GM08714 (cell line): ENCODE results near the gene TRIP6.
A peak's percentile ranks its signal among the peaks of the same experiment; 100 is the strongest.

ENCODE experiments used
- H3K4me3 ChIP-seq: fragments of 200-500 bp; sonication (Bioruptor generic); 2 replicates; pipeline ENCODE4 v1.5.1; 2014; ENCODE audit warnings: mild to moderate bottlenecking, low read length, inconsistent platforms
- ZNF274 ChIP-seq: IDR thresholded peaks from 2 replicates; pipeline ENCODE4 v1.6.1; 2012; ENCODE audit warnings: mild to moderate bottlenecking, low read depth, low read length

TRIP6 gene

DNA sequence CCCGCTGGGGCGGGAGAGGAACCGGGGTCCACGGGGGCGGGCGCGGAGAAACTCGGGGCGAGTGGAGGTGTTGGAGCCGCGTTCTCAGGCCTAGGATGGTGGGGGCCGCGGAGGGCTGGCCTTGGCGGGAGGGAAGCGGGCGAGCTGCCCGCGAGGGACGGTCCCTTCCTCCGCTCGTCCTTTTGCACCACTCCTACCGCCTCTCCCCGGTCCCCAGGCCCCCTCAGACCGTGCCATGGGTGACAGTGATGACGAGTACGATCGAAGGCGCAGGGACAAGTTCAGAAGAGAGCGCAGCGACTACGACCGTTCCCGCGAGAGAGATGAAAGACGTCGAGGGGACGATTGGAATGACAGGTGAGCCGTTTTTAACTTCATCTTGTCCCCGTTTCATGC lies 8.2 kb downstream of the TRIP6 start:
- TF ChIP-seq ZNF274, result no peak
- H3K4me3 ChIP-seq, result peak overlapping the region; percentile 97

DNA sequence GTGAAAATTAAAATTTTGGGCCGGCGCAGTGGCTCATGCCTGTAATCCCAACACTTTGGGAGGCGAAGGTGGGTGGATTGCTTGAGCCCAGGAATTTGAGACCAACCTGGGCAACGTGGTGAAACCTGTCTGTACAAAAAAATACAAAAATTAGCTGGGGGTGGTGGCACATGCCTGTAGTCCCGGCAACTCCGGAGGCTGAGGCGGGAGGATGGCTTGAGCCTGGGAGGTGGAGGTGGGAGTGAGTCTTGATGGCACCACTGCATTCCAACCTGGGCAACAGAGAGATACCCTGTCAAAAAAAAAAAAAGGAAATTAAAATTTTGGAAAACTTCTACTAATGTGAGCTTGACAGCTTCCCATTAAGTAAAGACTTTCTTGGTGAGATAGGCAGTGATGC lies 10.8 kb downstream of the TRIP6 start:
- no peak for TF ChIP-seq ZNF274

DNA sequence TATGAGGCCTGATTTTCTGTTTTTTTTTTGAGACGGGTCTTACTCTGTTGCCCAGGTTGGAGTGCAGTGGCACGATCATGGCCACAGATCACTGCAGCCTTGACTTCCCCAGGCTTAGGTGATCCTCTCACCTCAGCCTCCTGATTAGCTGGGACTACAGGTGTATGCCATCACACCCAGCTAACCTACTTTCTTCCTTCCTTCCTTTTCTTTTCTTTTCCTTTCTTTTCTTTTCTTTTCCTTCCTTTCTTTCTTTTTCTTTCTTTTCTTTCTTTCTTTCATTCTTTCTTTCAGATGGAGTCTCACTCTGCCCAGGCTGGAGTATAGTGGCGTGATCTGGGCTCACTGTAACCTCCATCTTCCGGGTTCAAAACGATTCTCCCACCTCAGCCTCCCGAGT lies 11.5 kb downstream of the TRIP6 start:
- TF ChIP-seq ZNF274, result no peak
- H3K4me3 ChIP-seq, result no peak overlapping the region

More for the DNA sequence above, 10.8 kb downstream of the TRIP6 start:
- H3K4me3 ChIP-seq, result no peak overlapping the region

DNA sequence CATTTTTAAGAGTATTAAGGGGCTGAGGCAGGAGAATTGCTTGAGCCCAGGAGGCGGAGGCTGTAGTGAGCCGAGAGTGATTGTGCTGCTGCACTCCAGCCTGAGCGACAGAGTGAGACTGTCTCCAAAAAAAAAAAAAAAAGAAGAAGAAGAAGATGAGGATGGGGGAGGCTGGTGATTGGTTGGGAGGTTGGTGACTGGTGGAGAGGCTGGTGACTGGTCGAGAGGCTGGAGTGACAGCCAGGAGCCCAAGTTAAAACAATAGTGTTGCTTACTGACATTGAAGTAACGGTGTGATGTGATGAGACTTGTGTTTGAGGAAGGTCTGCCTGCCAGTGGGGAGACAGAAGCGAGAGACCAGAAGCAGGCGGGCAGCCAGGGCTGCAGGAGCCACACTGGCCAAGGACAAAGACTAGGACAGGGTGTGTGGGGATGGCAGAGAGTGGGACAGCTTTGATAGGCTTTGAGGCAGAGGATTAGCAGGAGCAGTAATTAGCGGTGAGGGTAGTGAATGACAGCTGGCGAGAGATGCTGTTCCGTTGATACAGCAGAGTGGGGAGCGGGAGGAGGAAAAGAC lies 12.6 kb downstream of the TRIP6 start:
- H3K4me3 ChIP-seq, result no peak overlapping the region
- TF ChIP-seq ZNF274, result no peak

DNA sequence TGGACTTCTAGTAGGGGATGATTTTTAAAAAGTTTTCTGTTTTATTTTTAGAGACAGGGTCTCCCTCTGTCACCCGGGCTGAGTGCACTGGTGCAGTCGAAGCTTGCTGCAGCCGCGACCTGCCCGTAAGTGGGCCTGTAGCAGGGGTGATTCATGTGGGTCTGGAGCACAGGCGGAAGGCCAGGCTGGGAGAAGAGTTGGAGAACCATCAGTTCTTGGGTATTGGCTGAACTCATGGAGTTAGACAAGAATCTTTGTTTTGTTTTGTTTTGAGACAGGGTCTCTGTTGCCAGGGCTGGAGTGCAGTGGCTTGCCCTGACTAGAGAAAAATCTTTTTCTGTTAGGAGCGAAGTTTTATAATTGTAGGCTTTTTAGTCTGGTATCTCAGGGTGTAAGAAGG lies 13.5 kb downstream of the TRIP6 start:
- H3K4me3 ChIP-seq, result no peak overlapping the region

DNA sequence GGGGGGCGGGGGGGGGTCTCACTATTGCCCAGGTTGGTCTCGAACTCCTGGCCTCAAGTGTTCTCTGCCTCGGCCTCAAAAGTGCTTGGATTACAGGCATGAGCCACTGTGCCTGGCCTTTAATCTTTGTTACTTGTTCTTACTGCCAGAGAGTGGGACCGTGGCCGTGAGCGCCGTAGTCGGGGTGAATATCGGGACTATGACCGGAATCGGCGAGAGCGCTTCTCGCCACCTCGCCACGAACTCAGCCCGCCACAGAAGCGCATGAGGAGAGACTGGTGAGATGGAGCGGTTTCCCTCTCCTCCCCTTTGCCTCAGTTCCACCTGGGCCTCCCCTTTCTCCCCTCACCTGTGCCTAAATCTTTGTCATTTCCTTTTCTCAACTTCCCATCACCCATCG lies 13.9 kb downstream of the TRIP6 start:
- H3K4me3 ChIP-seq, result no peak overlapping the region
- TF ChIP-seq ZNF274, result no peak

More for the DNA sequence above, 13.5 kb downstream of the TRIP6 start:
- TF ChIP-seq ZNF274, result no peak

DNA sequence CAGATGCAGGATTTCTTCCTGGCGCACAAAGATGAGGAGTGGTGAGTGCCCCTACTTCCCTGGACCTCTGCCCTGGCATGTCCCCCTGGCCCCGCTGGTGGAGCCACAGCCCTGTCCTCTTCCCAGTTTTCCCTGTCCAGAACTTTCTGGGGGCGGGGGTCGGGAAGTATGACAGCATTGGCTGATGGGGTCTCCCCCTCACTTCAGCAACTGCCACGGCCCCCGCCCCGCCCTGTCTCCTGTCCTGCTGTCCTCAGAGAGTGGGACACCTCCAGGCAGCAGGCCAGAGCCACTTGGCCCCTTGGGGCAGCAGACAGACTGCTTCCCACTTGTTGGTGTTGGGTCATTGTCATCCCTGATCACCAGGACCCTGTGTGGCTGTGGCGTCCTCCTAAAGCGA lies 15.0 kb downstream of the TRIP6 start:
- TF ChIP-seq ZNF274, result no peak
- no peak overlapping the region for H3K4me3 ChIP-seq

DNA sequence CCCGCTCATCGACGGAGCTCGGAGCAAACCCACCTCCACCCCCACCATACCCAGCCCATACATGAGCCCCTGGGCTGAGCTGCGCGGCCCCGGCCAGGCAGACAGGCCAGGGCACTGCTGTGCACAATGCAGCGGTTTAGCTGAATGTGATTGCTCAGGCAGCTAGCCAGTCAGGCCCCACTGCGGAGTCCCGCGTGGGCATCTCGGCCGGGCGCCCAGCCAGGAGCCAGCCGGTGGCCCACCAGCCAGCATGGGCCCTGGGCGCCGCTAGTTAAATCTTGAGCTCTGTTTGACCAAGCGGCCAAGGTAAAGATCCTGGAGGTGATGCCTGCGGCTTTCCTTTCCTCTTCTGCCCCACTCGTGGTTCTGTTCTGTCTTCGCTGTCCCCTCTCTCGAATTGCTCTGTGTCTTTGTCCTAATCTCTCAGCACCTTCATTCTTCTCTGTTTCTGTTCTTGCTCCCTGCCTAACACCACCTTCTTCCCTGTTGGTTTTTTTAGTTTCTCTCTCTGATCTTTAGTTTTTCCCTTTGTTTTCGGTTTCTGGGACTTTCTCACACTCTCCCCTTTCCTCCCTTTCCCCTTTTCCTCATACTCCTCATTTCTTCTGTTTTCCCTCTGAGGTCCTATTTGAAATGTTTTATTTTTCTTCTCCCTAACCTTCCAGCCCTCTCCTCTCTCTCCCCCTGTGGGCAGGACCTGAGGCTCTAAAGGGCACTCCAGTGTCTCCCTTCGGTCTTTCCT lies 15.8 kb downstream of the TRIP6 start:
- H3K4me3 ChIP-seq, result no peak overlapping the region
- no peak for TF ChIP-seq ZNF274

DNA sequence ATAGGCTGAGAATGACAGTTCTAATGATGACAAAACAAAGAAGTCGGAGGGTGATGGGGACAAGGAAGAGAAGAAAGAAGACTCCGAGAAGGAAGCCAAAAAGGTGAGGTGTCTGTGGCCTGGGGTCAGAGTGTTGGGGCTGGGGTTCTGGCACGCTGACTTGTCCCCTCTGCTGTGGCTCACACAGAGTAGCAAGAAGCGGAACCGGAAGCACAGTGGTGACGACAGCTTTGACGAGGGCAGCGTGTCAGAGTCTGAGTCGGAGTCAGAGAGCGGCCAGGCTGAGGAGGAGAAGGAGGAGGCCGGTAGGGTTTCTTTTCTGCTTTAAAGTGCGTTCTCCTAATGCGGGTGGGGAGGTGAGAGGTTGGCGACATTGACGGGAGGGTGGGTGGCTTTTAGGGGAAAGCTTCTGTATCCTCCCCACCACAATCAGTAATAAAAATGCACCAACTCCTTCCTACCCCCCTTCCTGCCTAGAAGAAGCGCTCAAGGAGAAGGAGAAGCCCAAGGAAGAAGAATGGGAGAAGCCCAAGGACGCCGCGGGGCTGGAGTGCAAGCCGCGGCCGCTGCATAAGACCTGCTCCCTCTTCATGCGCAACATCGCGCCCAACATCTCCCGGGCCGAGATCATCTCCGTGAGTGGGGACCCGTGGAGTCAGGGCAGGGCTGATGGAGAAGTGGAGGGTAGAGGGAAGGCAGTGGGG lies 17.7 kb downstream of the TRIP6 start:
- no peak for TF ChIP-seq ZNF274

DNA sequence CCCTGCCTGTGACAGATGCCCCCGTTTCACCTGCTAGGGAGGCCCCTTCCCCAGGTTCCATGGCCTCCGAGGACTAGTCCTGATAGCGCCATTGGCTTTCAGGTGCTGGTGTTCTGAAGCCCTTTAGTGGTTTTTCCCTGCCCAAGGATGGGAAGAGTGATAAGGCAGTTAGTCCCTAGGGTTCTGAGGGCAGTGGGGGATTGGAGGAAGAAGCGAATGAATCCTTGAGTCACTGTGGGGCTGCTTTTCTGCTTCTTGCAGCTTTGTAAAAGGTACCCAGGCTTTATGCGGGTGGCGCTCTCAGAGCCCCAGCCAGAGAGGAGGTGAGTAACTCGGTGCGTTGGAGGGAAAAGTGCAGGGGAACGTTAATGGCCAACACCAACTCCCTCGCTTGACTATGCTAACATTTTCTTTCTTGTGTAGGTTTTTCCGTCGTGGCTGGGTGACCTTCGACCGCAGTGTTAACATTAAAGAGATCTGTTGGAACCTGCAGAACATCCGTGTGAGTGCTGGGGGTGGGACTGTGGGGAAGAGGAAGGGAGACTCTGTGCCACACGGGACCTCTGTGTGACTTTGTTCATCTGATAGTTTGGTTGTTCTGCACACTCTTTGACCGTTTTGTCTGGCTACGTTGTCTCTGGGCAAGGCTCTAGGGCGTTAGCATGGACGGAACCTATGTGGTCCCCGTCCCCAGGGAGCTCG lies 18.4 kb downstream of the TRIP6 start:
- no peak for TF ChIP-seq ZNF274
- no peak overlapping the region for H3K4me3 ChIP-seq

More for the DNA sequence above, 17.7 kb downstream of the TRIP6 start:
- H3K4me3 ChIP-seq, result no peak overlapping the region

DNA sequence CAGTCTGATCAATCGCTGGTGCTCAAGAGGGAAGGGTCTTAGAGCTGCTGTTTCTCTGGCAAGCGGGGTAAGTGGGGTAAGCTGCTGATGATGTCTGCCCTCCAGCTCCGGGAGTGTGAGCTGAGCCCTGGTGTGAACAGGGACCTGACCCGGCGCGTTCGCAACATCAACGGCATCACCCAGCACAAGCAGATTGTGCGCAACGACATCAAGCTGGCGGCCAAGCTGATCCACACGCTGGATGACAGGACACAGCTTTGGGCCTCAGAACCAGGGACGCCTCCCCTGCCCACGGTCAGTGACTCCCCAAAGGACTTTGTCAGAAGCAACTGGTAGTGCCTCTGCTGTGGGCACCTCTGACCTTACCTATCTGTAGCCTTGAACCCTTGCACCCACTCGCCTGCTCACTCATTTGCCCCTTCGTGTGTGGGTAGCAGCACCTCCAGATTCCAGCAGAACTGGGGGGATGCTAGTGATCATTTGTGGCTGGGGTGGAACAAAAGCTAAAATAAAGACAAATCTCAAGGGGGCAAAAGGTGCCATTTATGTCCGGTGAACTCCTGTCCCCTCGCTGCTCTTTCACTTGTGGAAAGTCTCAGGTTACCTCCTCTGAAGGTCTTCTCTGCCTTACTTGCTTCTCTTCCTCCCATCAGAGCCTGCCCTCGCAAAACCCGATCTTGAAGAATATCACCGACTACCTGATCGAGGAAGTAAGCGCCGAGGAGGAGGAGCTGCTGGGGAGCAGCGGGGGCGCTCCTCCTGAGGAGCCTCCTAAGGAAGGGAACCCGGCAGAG lies 19.2 kb downstream of the TRIP6 start:
- no peak overlapping the region for H3K4me3 ChIP-seq
- TF ChIP-seq ZNF274, result no peak

DNA sequence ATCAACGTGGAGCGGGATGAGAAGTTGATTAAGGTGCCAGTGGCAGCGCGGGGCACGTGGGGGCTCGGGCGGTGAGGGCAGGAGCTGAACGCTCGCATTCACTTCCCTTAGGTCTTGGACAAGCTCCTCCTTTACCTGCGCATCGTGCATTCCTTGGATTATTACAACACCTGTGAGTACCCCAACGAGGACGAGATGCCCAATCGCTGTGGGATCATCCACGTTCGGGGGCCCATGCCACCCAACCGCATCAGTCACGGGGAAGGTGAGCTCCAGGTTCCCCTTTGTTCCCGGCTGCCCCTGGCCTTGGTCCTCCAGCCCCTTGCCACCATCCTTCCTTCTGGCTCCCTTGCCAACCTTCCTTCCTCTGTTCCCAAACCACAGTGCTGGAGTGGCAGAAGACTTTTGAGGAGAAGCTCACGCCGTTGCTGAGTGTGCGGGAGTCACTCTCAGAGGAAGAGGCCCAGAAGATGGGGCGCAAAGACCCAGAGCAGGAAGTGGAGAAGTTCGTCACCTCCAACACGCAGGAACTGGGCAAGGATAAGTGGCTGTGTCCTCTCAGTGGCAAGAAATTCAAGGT lies 19.8 kb downstream of the TRIP6 start:
- no peak overlapping the region; the same call in 1 of the 2 replicates for H3K4me3 ChIP-seq
- no peak for TF ChIP-seq ZNF274

DNA sequence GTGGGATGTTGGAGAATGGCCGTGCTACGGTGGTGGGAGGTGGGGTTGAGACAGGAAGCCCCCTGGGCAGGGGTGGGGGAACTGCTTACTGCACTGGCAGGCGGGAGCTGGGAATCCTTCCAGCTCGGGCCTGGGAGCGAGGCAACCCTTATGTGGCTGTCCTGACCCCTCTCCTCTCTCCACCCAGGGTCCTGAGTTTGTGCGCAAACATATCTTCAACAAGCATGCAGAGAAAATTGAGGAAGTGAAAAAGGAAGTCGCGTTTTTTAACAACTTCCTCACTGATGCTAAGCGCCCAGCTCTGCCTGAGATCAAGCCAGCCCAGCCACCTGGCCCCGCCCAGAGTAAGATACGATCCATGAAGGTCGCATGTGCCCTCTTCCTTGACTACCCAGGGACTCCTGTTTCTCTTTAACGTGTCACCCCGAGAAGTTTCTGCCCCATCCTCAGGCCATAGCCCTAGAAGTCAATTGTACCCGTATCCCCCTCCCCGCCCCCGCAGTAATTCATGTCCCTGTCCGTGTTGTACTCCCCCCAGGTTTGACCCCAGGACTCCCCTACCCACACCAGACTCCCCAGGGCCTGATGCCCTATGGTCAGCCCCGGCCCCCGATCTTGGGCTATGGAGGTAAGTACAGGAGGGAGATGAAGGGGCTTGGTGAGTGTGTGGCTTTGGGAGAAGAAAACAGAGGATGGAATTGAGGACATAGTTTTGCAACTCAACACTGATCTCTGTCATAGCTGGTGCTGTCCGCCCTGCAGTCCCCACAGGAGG lies 20.5 kb downstream of the TRIP6 start:
- H3K4me3 ChIP-seq, result peak overlapping the region; percentile 82; the same call in 1 of the 2 replicates

More for the DNA sequence above, 20.5 kb downstream of the TRIP6 start:
- no peak for TF ChIP-seq ZNF274
